GM19463 (cell line): ENCODE results near the gene GPALPP1.
"Not testable (repeated sequence)": the region's sequence is repeated elsewhere in the genome, so short reads cannot be mapped to it uniquely, and the experiment has no call there.

Experiments
- ATAC-seq: cut with Tn5 transposase; IDR thresholded peaks from one replicate; pipeline ENCODE4 v1.9.1; 2021; ENCODE audit warnings: mild to moderate bottlenecking, moderate library complexity; ENCODE audit not compliant: unreplicated experiment

Gene GPALPP1

DNA sequence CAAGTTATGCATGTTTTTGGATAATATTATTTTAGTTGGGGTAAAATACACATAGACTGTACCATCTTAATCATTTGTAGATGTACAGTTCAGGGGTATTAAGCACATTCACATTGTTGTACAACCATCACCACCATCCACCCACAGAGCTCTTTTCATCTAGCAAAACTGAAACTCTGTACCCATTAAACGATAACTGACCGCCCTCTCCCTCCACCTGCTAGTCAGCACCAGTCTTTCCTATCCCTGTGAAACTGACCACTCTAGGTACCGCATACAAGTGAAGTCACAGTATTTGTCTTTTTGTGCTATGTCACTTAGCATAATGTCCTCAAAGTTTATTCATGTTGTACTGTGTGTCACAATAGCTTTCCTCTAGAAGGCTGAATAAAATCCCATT is 70.7 kb downstream of the GPALPP1 start:
- ATAC-seq: no peak

DNA sequence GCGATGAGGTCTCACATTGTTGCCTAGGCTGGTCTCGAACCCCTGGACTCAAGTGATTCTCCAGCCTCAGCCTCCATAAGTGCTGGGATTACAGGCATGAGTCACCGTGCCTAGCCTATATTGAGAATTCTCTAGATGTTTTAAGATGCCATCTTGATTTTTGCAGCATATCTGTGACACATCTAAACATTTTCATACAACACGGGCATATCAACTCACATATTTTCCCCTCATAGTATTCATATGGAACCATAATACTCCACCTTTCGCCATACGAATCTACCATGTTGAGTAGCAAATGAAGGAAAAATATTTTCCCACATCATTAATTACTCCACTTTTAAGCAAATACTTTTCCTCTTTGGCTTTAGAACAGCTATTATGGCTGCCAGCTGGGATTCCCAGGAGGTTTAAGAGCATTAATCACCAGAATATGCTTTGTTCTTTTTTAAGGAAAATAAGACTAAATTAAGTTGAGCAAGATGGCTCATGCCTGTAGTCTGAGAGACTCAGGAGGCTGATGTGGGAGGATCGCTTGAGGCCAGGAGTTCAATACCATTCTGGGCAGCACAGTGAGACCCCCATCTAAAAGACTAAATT is 74.0 kb downstream of the GPALPP1 start:
- ATAC-seq: no peak

DNA sequence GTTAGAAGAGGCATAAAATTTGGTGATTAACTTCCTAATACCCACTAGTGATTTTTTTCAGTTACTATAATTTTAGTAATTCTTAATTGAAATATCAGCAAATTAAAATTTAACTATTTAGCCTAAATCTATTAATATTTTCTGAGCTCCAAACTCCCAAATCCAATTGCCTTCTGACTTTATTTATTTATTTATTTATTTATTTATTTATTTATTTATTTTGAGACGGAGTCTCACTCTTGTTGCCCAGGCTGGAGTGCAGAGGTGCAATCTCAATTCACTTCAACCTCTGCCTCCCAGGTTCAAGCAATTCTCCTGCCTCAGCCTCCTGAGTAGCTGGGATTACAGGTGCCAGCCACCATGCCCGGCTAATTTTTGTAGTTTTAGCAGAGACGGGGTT is 74.6 kb downstream of the GPALPP1 start:
- ATAC-seq: not testable (repeated sequence)

DNA sequence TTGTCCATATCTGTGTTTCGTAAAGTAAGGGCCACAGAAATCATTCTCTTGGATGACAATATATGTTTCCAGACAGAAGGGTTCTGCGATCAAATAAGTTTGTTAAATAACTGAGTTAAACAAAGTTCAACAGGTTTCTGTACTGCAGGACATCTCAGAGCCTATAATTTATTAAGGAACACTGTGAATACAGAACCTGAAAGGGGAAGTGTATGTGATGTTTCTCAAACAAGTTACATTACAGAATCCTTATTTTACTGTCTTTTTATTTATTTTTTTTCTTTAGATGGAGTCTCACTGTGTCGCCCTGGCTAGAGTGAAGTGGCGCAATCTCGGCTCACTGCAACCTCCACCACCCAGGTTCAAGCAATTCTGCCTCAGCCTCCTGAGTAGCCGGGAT is 75.6 kb downstream of the GPALPP1 start:
- no peak for ATAC-seq

DNA sequence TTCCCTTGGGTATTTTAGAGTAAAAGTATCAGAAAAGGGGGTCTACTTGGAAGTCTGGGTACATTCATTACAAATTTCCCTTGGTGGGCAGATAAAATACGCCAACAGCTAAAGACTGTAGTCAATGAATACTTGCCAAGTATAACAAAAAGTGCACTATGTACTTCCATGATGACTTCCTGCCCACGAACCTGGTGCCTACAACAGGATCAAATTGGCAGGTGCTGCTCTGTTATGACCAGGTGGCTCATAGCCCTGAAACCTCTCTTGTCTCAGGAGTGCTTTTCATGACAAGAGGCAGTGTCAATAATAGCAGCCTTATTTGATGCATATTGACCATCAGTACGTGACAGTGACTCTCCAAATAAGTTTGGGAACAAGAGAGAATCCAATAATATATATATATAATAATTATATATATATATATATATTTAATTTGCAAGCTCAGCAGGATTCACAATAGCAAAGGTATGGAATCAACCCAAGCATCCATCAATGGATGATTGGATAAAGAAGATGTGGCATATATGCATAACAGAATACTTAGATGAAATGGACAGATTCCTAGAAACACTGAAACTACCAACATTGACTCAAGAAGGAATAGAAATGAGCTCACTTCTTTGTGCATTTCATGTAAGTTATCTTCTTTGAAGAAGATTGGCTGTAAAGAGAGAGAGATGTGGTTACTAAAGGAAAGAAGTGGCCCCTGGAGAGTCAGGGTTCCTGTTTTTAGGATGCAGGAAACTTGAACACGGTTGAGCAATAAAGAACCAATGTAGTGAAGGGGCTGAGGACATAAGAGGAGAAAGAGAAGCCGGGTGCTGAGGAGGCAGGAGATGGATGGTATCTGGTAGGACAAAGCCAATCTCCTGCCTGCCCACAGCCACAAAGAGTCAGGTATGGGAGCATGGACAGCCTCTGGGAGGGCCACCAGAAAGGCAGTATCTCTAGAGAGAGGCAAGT is 79.0 kb downstream of the GPALPP1 start:
- no peak for ATAC-seq

DNA sequence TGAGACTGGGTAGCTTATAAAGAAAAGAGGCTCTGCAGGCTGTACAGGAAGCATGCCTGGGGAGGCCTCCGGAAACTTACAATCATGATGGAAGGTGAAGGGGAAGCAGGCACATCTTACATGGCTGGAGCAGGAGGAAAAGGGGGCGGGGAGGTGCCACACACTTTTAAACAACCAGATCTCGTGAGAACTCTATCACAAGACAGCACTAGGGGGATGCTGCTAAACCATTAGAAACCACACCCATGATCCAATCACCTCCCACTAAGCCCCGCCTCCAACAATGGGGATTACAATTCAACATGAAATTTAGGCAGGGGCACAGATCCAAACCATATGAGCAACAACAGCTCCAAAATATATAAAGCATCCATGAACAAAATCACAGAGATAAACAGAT is 84.5 kb downstream of the GPALPP1 start:
- no peak for ATAC-seq

DNA sequence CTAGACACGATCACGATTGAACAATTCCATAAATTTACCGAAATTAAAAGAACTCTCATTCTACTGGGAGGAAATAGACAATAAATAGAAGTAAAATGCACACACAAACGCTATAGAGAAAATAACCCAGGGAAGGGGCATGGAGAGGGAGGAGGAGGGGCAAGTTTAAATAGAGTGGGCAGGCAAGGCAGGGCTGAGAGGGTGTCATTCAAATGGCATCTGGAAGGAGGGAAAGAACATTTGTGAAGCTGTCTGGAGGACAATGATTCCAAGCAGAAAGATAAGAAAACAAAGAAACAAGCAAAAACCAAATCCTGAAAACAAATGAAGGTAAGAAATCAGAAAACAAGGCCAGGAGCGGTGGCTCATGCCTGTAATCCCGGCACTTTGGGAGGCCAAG is 85.4 kb downstream of the GPALPP1 start:
- ATAC-seq: no peak

DNA sequence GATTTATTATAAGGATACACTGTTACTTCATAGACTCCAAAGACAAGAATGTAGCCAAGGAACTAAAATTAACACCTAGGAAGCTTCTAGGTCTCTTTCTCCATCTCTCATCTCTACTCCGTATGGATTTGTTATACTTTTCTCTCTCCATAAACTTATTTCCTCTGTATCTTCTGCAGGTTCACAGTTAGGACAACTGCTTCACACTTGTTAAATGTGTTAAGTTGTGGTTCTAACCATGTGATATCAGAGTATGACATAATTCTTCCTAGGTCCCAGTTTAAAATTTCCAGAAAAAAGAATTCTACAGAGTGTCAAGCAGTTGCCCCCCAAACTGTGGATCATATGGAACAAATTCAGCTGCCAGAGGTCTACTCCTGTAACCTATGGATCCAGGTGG is 88.7 kb downstream of the GPALPP1 start:
- no peak for ATAC-seq
